ENCODE results near the gene NPPC. TPM values are rescaled to one million over a fixed set of nuclear protein-coding genes. Genes with fewer than 3 reads are reported as not detected.
A peak's percentile ranks its signal among the peaks of the same experiment; 100 is the strongest.
"Not testable (repeated sequence)": the region's sequence is repeated elsewhere in the genome, so short reads cannot be mapped to it uniquely, and the experiment has no call there.

Gene NPPC
- total RNA-seq, 1 donor from 2014 or later: not detected

- no peak for DNase-seq (ENCODE audit: low spot score)
These were observed 5.8 kb downstream of the NPPC start for GRCh38 chr2:231920366-231920765.

GRCh38 chr2:231919341-231920035, 6.7 kb downstream of the NPPC start:
- DNase-seq (ENCODE audit: low spot score): no peak

- DNase-seq (ENCODE audit: low spot score): no peak
These were observed 7.5 kb downstream of the NPPC start for GRCh38 chr2:231918501-231919330.

GRCh38 chr2:231917280-231918066, 8.7 kb downstream of the NPPC start:
- DNase-seq (ENCODE audit: low spot score): no peak

GRCh38 chr2:231914077-231914690, 12.0 kb downstream of the NPPC start:
- DNase-seq (ENCODE audit: low spot score): no peak

- DNase-seq (ENCODE audit: low spot score): no peak
These were observed 14.8 kb downstream of the NPPC start for GRCh38 chr2:231911381-231911780.

GRCh38 chr2:231910771-231911170, 15.4 kb downstream of the NPPC start:
- DNase-seq (ENCODE audit: low spot score): no peak

- DNase-seq (ENCODE audit: low spot score): not testable (repeated sequence)
These were observed 16.0 kb downstream of the NPPC start for GRCh38 chr2:231910161-231910560.

- no peak for DNase-seq (ENCODE audit: low spot score)
These were observed 16.6 kb downstream of the NPPC start for GRCh38 chr2:231909631-231910030.

- DNase-seq (ENCODE audit: low spot score): no peak
These were observed 17.6 kb downstream of the NPPC start for GRCh38 chr2:231908584-231908983.

GRCh38 chr2:231907765-231908164, 18.4 kb downstream of the NPPC start:
- DNase-seq (ENCODE audit: low spot score): no peak

GRCh38 chr2:231905026-231905425, 21.2 kb downstream of the NPPC start:
- DNase-seq (ENCODE audit: low spot score): no peak

GRCh38 chr2:231904161-231904611, 22.0 kb downstream of the NPPC start:
- no peak for DNase-seq (ENCODE audit: low spot score)

- DNase-seq (ENCODE audit: low spot score): no peak
These were observed 23.6 kb downstream of the NPPC start for GRCh38 chr2:231902598-231902997.

- DNase-seq (ENCODE audit: low spot score): no peak
These were observed 25.2 kb downstream of the NPPC start for GRCh38 chr2:231900972-231901371.

GRCh38 chr2:231900486-231900942, 25.7 kb downstream of the NPPC start:
- DNase-seq (ENCODE audit: low spot score): peak; percentile 20

- DNase-seq (ENCODE audit: low spot score): no peak
These were observed 31.4 kb downstream of the NPPC start for GRCh38 chr2:231894566-231895380.

GRCh38 chr2:231891514-231891905, 34.7 kb downstream of the NPPC start:
- DNase-seq (ENCODE audit: low spot score): no peak

- no peak for DNase-seq (ENCODE audit: low spot score)
These were observed 35.2 kb downstream of the NPPC start for GRCh38 chr2:231890896-231891513.

- no peak for DNase-seq (ENCODE audit: low spot score)
These were observed 38.4 kb downstream of the NPPC start for GRCh38 chr2:231887756-231888155.

Measured in umbilical cord (tissue), 2 donors.